ENCODE measurements around the gene CCDC92B.

CCDC92B gene

GRCh38 chr17:2734939-2735338 lies 14.5 kb downstream of the CCDC92B start:
- TF ChIP-seq, protein P1, sequence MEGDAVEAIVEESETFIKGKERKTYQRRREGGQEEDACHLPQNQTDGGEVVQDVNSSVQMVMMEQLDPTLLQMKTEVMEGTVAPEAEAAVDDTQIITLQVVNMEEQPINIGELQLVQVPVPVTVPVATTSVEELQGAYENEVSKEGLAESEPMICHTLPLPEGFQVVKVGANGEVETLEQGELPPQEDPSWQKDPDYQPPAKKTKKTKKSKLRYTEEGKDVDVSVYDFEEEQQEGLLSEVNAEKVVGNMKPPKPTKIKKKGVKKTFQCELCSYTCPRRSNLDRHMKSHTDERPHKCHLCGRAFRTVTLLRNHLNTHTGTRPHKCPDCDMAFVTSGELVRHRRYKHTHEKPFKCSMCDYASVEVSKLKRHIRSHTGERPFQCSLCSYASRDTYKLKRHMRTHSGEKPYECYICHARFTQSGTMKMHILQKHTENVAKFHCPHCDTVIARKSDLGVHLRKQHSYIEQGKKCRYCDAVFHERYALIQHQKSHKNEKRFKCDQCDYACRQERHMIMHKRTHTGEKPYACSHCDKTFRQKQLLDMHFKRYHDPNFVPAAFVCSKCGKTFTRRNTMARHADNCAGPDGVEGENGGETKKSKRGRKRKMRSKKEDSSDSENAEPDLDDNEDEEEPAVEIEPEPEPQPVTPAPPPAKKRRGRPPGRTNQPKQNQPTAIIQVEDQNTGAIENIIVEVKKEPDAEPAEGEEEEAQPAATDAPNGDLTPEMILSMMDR (IDR thresholded peaks at IDR 0.05; ENCODE audit: low read length, missing control alignments), result no peak
- DNase-seq (ENCODE audit: low read depth), result no peak
- no peak overlapping the region for H3K4me3 ChIP-seq (replicated peaks; ENCODE audit: low read depth, low read length)

GRCh38 chr17:2731807-2732206 lies 17.6 kb downstream of the CCDC92B start:
- DNase-seq (ENCODE audit: low read depth), result no peak

DNA sequence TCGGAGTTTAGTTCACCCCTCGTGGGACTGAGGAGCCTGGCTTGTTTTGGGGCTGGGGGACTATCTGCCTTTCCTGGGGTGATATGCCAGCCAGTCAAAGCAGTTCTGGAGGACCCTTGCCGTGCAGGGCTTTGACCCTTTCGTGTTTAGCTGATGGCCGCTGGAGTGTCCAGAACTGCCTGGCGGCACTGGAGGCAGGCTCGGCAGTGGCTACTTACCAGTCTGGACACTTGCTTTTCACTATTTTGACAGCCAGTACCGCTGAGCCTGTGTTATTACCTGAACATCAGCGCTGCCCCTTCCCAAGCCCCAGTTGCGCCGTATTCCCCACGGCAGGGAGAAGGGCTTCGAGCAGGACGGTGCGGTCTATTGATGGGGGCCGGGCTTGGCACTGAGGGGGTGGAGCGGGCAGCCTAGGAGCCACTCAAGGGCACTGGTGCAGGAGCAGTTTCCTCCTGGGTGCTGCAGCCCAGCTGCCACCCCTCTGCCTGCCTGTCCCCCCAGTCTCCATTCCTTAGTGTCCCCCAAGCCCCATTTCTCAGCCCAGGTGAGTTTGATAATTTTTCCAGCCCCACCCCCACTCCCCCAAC lies 18.6 kb downstream of the CCDC92B start:
- no peak overlapping the region for H3K4me3 ChIP-seq (replicated peaks; ENCODE audit: low read depth, low read length)
- DNase-seq (ENCODE audit: low read depth), result no peak
- TF ChIP-seq, protein P1 (IDR thresholded peaks at IDR 0.05; ENCODE audit: low read length, missing control alignments), result no peak

More at GRCh38 chr17:2731807-2732206, 17.6 kb downstream of the CCDC92B start:
- TF ChIP-seq, protein P1 (IDR thresholded peaks at IDR 0.05; ENCODE audit: low read length, missing control alignments), result no peak
- H3K4me3 ChIP-seq (replicated peaks; ENCODE audit: low read depth, low read length), result no peak overlapping the region

DNA sequence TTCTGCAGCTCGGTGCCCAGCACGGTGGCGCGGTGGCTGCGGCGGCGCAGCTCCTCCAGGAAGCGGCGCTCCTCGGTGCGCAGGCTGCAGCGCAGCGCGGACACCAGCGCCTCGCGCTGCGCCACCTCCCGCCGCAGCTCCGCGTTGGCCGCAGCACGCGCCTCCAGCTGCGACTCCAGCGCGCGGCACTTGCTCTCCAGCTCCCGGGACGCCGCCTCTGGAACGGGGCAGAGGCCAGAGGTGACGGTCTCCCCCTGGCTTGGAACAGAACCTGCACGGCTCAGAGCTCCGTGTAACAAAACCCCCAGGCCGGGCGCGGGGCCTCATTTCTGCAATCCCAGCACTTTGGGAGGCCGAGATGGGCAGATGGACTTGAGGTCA lies 24.7 kb downstream of the CCDC92B start:
- H3K4me3 ChIP-seq (replicated peaks; ENCODE audit: low read depth, low read length), result no peak overlapping the region
- DNase-seq (ENCODE audit: low read depth), result peak; percentile 40
- TF ChIP-seq, protein P1 (IDR thresholded peaks at IDR 0.05; ENCODE audit: low read length, missing control alignments), result no peak

DNA sequence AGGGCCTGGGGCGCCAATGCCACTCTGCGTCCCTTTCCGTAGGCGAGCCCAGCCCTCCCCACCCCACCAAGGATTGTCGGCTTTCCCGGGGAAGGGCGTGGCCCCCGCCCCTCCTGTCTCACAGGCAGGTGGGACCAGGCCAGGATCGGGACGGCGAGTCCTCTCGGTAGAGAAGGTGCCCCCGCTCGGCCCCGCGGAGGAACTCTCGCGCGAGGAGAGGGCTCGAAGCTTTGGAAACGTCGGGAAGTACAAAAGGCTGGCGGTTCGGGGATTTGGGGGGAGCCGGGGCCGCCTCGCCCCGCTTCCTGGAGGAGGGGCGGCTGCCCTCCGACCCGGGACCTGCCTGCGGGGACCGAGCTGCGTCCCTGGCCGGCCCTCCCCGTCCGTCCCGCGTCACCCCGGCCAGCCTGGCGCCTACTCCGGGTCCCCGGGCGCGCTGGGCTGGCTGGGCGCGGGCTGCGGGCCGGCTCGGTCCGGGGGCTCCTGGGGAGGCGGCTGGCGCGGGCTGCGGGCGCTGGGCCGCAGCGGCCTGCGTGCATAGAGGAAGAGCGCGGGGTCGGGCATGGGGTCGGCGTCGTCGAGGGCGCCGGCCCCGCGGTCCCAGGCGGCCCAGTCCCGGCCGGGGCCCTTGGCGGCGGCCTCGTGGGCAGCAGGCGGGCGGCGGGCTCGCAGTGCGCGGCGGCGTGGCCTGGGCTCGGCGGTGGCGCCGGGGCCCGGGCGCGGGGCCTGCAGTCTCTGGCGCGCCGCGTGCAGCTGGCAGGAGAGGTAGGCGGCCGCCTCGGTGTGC lies 25.3 kb downstream of the CCDC92B start:
- H3K4me3 ChIP-seq (replicated peaks; ENCODE audit: low read depth, low read length), result no peak overlapping the region
- TF ChIP-seq, protein P1 (IDR thresholded peaks at IDR 0.05; ENCODE audit: low read length, missing control alignments), result no peak

DNA sequence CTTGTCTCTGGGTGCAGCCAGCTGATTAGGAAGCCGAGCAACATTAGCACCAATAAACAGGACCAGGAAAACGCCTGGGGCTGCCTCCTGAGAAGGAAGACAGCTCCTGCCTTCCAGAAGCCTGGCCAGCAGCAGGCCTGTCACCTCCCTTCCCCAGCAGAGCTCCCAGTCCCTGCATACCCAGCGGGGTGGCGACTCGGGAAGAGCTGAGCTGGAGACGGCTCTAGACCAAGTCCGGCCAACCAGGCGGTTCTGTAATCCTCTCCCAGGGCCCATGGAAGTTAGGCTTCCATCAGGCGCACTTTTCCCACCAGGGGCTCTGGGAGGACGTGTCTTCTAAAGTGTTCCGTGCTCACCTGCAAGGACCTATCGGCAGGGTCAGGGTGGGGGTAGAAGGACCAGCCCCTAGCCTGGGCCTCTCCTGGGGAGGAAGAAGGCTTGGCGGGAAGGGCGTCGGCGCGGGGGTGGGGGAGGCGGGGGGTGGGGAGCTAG lies 25.9 kb downstream of the CCDC92B start:
- H3K4me3 ChIP-seq (replicated peaks; ENCODE audit: low read depth, low read length), result no peak overlapping the region
- no peak for DNase-seq (ENCODE audit: low read depth)

More for the DNA sequence above, 25.3 kb downstream of the CCDC92B start:
- DNase-seq (ENCODE audit: low read depth), result no peak

More for the DNA sequence above, 25.9 kb downstream of the CCDC92B start:
- TF ChIP-seq, protein P1 (IDR thresholded peaks at IDR 0.05; ENCODE audit: low read length, missing control alignments), result no peak
